ENCODE results near the gene NUP93.

The NUP93 gene

GRCh38 chr16:56897026-56897799 is 167.3 kb downstream of the NUP93 start:
- in situ Hi-C loops (cut with HindIII; ENCODE audit: low pct_unique_long_range_greater_than_20kb, low sequenced_read_pairs) = no loop called here
- no peak for TF ChIP-seq JUND (IDR thresholded peaks at IDR 0.05; ENCODE audit: low read depth)
- DNase-seq (ENCODE audit: low read depth in 1 of 2, low spot score in 1 of 2) = no peak

DNA sequence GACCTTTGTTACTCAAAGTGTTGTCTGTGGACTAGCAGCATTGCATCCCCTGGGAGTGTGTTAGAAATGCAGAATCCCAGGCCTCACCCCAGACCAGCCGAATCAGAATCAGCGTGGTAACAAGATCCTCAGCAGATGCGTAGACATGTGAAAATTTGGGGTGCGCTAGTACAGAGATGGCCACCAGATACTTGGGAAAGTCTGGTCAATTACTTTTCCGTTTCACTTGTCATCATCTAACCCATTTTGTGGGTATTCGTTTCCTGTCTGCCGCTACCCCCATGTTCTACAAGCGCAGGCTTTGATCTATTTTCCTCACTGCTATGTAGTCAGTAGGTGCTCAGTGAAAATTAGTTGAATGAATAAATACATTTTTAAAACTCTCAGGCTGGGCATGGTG is 168.9 kb downstream of the NUP93 start:
- in situ Hi-C loops (cut with HindIII; ENCODE audit: low pct_unique_long_range_greater_than_20kb, low sequenced_read_pairs) = no loop called here
- no peak for DNase-seq (ENCODE audit: low read depth in 1 of 2, low spot score in 1 of 2)
- TF ChIP-seq JUND (IDR thresholded peaks at IDR 0.05; ENCODE audit: low read depth) = no peak
